ENCODE measurements around the gene ARHGAP44. TPM values are rescaled to one million over a fixed set of nuclear protein-coding genes. Genes with fewer than 3 reads are reported as not detected.

The ARHGAP44 gene
- total and polyA plus RNA-seq, 2 of the 4 experiments (the other 2 are of a cell fraction): 0.54 to 1.0 TPM

DNA sequence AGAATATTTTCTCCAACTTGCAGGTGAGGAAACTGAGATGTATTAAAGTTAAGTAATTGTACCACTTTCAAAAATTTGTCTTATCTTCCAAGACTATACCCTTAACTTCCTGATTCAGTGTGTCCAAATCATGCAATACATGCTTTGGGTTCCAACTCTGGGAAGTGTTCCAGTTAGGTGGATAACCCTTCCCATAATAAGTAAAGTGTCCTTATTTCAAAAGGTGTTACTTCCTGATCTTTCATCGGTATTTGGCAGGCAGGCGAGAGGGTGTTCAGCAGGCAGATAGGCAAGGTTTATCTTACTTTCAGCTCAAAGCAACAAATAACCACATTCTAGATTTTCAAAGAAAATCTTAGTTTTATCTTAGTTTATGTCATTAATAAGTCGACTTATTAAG lies 46.3 kb upstream of the ARHGAP44 start:
- POLR2A ChIA-PET (ENCODE audit: unreplicated experiment): no interaction called here
- intact Hi-C loops (cut with micrococcal nuclease): loop anchor here (2.0 to 5.0 kb wide), 2 partner anchors 260 to 501 kb away; no protein-coding TSS in a partner anchor

More for the DNA sequence above, 46.3 kb upstream of the ARHGAP44 start:
- Histone ChIP-seq H2BK5ac (ENCODE audit: low read depth, low read length, poor library complexity, severe bottlenecking) (no peak overlapping the region), H2BK120ac (ENCODE audit: low read depth, low read length) (peak overlapping the region; percentile 47; the same call in 1 of the 2 replicates), H3K23ac (ENCODE audit: low read depth, low read length) (no peak overlapping the region), H3K18ac (ENCODE audit: low read depth, low read length) (no peak overlapping the region; the same call in 1 of the 2 replicates), H3K4me2 (ENCODE audit: low read depth, low read length) (no peak overlapping the region), H2AK9ac (replicated peaks; ENCODE audit: low read depth, low read length, poor library complexity) (no peak overlapping the region), H3K79me1 (ENCODE audit: low read depth in 1 of 2, low read length in 2 of 2) (peaks cover 0 to 7% of the 10 kb centered on the region in 2 experiments; a peak in 1 of 4 replicates), H2BK15ac (ENCODE audit: low read depth, low read length) (peak overlapping the region; percentile 64; the same call in 1 of the 3 replicates), H4K91ac (ENCODE audit: insufficient read depth, low read depth, low read length) (no peak overlapping the region), H2AFZ (replicated peaks; ENCODE audit: low read length, poor library complexity) (no peak overlapping the region), H3K36me3 (ENCODE audit: control insufficient read depth, insufficient read depth, low read length) (peaks cover 18% of the 10 kb centered on the region), H4K5ac (ENCODE audit: low read depth, low read length) (no peak overlapping the region), H3K56ac (ENCODE audit: extremely low read depth, insufficient read depth, low read length) (no peak overlapping the region), H3K9me1 (ENCODE audit: insufficient read depth, low read length) (peaks cover 8% of the 10 kb centered on the region), H3K27me3 (ENCODE audit: control insufficient read depth, insufficient read depth, low read length) (no peaks in the 10 kb centered on the region), H3K4me3 (ENCODE audit: insufficient read depth, low read depth, low read length) (no peak overlapping the region), H4K8ac (ENCODE audit: low read depth in 2 of 2, low read length in 2 of 2) (no peak overlapping the region), H4K20me1 (ENCODE audit: insufficient read depth, low read length) (no peaks in the 10 kb centered on the region), H3K27ac (ENCODE audit: insufficient read depth, low read length) (no peak overlapping the region), H2BK20ac (ENCODE audit: low read depth, low read length) (no peak overlapping the region), H2AK5ac (ENCODE audit: low read depth, low read length) (peak overlapping the region; percentile 51), H3K9ac (ENCODE audit: low read depth, low read length) (no peak overlapping the region), H3K4me1 (ENCODE audit: control insufficient read depth, insufficient read depth, low read length) (peaks cover 13% of the 10 kb centered on the region), H3K9me3 (ENCODE audit: control insufficient read depth, insufficient read depth, low read length) (no peaks in the 10 kb centered on the region), H3K4ac (ENCODE audit: low read depth, low read length) (no peak overlapping the region), H3K14ac (replicated peaks; ENCODE audit: low read depth, low read length) (no peak overlapping the region)
- dilution Hi-C loops (cut with HindIII; ENCODE audit: low sequenced_read_pairs, unreplicated experiment) (no loop called here), in situ Hi-C loops (cut with MboI; ENCODE audit: low sequenced_read_pairs) (loop anchor here (5.0 kb wide), 1 partner anchor 561 kb away; no protein-coding TSS in a partner anchor)
- DNase-seq: no peak
- BruUV-seq (replicated peaks): no TSS peak
- no peak for ATAC-seq (ENCODE audit: low read depth)
- TF ChIP-seq MAFK (IDR thresholded peaks at IDR 0.05; ENCODE audit: low read depth, low read length): no peak
- TF ChIP-seq, protein P1, sequence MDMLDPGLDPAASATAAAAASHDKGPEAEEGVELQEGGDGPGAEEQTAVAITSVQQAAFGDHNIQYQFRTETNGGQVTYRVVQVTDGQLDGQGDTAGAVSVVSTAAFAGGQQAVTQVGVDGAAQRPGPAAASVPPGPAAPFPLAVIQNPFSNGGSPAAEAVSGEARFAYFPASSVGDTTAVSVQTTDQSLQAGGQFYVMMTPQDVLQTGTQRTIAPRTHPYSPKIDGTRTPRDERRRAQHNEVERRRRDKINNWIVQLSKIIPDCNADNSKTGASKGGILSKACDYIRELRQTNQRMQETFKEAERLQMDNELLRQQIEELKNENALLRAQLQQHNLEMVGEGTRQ (IDR thresholded peaks at IDR 0.05; ENCODE audit: low read depth, low read length): no peak
- TF ChIP-seq MXI1 (IDR thresholded peaks at IDR 0.05; ENCODE audit: borderline replicate concordance, low read depth, low read length): no peak
- TF ChIP-seq NFE2L2 (IDR thresholded peaks at IDR 0.05; ENCODE audit: low read depth, low read length): no peak
- no peak for TF ChIP-seq POLR2A (IDR thresholded peaks at IDR 0.05; ENCODE audit: low read depth, low read length)
- no peak for TF ChIP-seq RAD21 (IDR thresholded peaks at IDR 0.05; ENCODE audit: low read length)
- TF ChIP-seq RFX5 (IDR thresholded peaks at IDR 0.05; ENCODE audit: low read depth, low read length): no peak
- TF ChIP-seq CEBPB (IDR thresholded peaks at IDR 0.05; ENCODE audit: low read depth, low read length): no peak
- TF ChIP-seq CHD1 (IDR thresholded peaks at IDR 0.05; ENCODE audit: low read depth, low read length): no peak
- TF ChIP-seq RCOR1 (IDR thresholded peaks at IDR 0.05; ENCODE audit: insufficient replicate concordance, low read length): no peak
- no peak for TF ChIP-seq FOS (IDR thresholded peaks at IDR 0.05; ENCODE audit: low read depth, low read length)
- TF ChIP-seq MAZ (IDR thresholded peaks at IDR 0.05; ENCODE audit: borderline replicate concordance, low read depth, low read length): no peak
- TF ChIP-seq SMC3 (IDR thresholded peaks at IDR 0.05; ENCODE audit: low read depth, low read length): no peak
- TF ChIP-seq, protein P2, sequence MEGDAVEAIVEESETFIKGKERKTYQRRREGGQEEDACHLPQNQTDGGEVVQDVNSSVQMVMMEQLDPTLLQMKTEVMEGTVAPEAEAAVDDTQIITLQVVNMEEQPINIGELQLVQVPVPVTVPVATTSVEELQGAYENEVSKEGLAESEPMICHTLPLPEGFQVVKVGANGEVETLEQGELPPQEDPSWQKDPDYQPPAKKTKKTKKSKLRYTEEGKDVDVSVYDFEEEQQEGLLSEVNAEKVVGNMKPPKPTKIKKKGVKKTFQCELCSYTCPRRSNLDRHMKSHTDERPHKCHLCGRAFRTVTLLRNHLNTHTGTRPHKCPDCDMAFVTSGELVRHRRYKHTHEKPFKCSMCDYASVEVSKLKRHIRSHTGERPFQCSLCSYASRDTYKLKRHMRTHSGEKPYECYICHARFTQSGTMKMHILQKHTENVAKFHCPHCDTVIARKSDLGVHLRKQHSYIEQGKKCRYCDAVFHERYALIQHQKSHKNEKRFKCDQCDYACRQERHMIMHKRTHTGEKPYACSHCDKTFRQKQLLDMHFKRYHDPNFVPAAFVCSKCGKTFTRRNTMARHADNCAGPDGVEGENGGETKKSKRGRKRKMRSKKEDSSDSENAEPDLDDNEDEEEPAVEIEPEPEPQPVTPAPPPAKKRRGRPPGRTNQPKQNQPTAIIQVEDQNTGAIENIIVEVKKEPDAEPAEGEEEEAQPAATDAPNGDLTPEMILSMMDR (conservative IDR thresholded peaks at IDR 0.05; ENCODE audit: low read depth, low read length): no peak
- no peak for TF ChIP-seq BHLHE40 (IDR thresholded peaks at IDR 0.05; ENCODE audit: low read depth, low read length)
- TF ChIP-seq, protein P3, sequence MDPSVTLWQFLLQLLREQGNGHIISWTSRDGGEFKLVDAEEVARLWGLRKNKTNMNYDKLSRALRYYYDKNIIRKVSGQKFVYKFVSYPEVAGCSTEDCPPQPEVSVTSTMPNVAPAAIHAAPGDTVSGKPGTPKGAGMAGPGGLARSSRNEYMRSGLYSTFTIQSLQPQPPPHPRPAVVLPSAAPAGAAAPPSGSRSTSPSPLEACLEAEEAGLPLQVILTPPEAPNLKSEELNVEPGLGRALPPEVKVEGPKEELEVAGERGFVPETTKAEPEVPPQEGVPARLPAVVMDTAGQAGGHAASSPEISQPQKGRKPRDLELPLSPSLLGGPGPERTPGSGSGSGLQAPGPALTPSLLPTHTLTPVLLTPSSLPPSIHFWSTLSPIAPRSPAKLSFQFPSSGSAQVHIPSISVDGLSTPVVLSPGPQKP (IDR thresholded peaks at IDR 0.05; ENCODE audit: borderline replicate concordance, low read depth, low read length): no peak
- CTCF ChIA-PET: interaction anchor here (0.6 to 1.8 kb wide), 7 partner anchors 48 to 513 kb away, joined by 3 to 9 read pairs (median 7); partner anchors contain the start of gene MYOCD
- WGBS, 2 experiments (ENCODE audit: extremely low coverage in 2 of 2, insufficient read length in 1 of 2): no CpG with 5 or more reads among the region's 3 CpGs

Measured in IMR-90 (cell line).